ENCODE measurements around the gene MTERF4.

MTERF4 gene

GRCh38 chr2:241047253-241048010, 54.7 kb downstream of the MTERF4 start:
- in situ Hi-C loops (cut with MboI; ENCODE audit: low sequenced_read_pairs, unreplicated experiment): no loop called here
- no peak for TF ChIP-seq CTCF (IDR thresholded peaks at IDR 0.05; ENCODE audit: borderline replicate concordance, control extremely low read depth, extremely low read depth, insufficient read depth, missing control alignments)
- no peak for DNase-seq (ENCODE audit: low spot score)

All from GM13976 (cell line).